Measurements from ENCODE around the gene STXBP6. TPM values are rescaled to one million over a fixed set of nuclear protein-coding genes. Genes with fewer than 3 reads are reported as not detected.

STXBP6 gene
- 1 to 10 TPM; 6.8 to 9.0 (median 8.7) TPM for polyA plus RNA-seq (ENCODE audit: insufficient read length in 4 of 4)

GRCh38 chr14:25049568-25050268 lies at the start of gene STXBP6:
Gene STXBP6, minus strand, starts transcription at chr14:25050147. Its CDS starts 75,329 bp downstream, at chr14:24974818.
- peak in 1 of 4 donors; percentile 65 for DNase-seq (ENCODE audit: low read depth in 4 of 4, low spot score in 2 of 4)

DNA sequence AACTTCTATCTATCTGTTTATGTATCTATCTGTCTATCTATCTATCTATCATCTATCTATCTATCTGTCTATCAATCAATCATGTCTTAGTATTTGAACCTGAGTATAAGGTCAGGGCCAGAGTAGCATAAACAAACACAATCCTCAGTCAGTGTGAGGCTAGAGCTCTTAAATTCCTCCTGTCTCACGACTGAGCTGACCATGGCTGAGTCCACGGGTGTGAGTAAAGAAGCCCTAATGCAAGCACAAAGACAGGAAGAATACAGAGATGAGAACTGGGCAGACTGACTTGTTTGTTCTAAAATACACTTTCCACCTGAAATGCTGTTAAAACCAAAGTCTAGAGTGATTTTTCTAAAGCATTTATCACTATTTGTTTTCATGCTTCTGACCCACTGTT lies 47.2 kb upstream of the STXBP6 start:
- DNase-seq (ENCODE audit: low read depth in 4 of 4, low spot score in 2 of 4) = no peak

- DNase-seq (ENCODE audit: low read depth in 4 of 4, low spot score in 2 of 4) = no peak
These were observed 45.9 kb upstream of the STXBP6 start for GRCh38 chr14:25095736-25096437.

DNA sequence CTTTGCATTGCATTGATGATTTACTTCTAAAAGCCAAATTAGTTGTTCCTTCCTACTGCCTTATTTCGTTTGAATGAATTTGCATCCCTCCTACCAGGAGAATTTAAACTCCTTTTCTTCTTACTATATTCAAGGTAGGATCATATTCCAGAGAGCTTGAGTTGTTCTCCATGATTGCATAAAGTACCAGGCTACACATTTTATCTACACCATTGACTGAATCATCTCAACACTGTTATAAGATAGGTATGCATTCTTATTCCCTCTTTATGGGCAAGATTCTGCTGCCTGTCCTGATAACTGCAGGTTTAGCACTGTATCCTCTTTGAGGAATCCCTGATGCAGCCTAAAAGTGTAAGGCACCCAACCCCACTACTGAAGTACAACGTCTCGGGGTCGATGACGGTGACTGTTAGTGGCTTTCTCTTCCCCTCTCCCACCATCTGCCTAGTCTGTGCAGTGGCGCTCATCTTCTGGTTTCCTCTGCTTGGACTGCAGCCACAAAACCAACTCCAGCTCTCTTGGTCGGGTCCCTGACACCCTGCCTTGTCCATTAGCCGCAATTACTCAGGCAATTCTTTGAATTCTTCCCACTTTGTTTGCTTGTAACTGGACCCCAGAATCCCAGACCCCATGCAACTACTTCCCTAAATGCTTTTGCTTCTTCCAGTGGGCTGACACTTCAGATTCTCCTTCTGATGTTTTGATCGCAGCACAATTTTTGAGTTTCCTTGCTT lies 44.4 kb upstream of the STXBP6 start:
- no peak for DNase-seq (ENCODE audit: low read depth in 4 of 4, low spot score in 2 of 4)

DNA sequence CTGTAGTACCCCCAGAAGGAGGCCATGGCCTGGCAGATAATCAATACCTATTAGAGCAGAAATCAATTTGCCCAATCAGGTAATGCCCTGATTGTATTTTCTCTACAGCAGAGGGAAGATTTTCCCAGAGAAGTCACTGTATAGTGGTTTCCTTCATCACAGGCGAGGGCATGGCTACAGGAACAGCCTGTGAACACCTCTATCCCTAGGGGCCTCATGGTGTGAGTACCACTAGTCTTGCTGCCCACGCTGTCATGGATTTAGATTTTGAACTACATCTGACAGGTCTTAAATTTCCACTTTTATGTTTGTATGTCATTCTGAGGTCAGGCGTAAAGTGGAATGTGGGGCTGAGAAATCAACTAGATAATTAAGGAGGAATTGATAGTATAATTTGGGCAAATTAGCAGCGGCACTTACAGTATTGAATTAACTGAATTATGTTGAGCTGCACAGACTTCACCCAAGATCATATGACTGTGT lies 42.4 kb upstream of the STXBP6 start:
- no peak for DNase-seq (ENCODE audit: low read depth in 4 of 4, low spot score in 2 of 4)

- DNase-seq (ENCODE audit: low read depth in 4 of 4, low spot score in 2 of 4) = no peak
These were observed 40.9 kb upstream of the STXBP6 start for GRCh38 chr14:25090716-25091454.

DNA sequence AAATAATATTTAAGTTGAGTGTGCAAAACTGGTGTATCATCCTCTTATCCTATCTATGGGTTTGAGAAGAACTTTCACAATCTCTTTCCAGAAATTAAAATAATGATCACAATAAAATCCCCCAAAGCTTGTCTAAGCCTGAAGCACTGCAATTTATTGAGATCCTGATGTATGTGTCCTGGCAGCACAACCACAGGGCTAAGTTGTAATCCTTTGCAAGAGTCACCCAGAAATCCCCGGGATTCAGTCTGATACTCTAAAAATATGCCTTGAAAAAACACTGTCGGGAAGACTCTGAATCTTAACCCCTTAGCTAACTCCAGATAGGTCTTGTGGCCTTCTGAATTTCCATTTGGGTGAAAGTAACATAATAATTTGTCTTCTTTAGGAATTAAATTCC lies 40.3 kb upstream of the STXBP6 start:
- no peak for DNase-seq (ENCODE audit: low read depth in 4 of 4, low spot score in 2 of 4)

GRCh38 chr14:25089496-25089895 lies 39.5 kb upstream of the STXBP6 start:
- DNase-seq (ENCODE audit: low read depth in 4 of 4, low spot score in 2 of 4) = no peak

DNA sequence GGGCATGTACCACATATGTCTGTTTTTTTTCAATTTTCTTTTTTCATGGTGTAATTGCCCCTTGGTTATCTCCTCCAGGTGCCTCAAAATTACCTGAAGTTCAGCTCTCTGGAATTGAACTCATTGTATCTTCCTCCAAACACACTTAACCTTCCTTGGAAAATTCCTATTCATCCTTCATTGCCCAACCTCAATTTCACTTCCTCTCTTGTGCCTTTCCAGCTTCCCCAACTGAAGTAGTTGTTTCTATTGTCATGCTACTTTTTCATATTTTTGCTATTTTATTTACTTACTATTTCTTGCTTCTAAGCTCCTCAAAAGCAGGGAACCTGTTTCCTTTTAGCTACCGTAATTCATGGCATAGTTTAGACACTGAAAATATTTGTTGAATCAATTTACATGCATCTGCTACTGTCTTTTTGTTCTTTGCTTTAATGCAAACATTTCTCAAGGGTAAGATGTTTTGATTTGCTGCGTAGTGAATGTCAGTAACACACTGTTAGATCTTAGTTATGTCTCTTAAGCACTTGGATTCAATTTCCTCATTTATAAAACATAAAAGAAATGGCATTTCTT lies 37.0 kb upstream of the STXBP6 start:
- no peak for DNase-seq (ENCODE audit: low read depth in 4 of 4, low spot score in 2 of 4)

GRCh38 chr14:25086081-25086480 lies 36.1 kb upstream of the STXBP6 start:
- no peak for DNase-seq (ENCODE audit: low read depth in 4 of 4, low spot score in 2 of 4)

GRCh38 chr14:25080682-25081081 lies 30.7 kb upstream of the STXBP6 start:
- no peak for DNase-seq (ENCODE audit: low read depth in 4 of 4, low spot score in 2 of 4)

- no peak for DNase-seq (ENCODE audit: low read depth in 4 of 4, low spot score in 2 of 4)
These were observed 29.4 kb upstream of the STXBP6 start for GRCh38 chr14:25079311-25079710.

- DNase-seq (ENCODE audit: low read depth in 4 of 4, low spot score in 2 of 4) = no peak
These were observed 24.2 kb upstream of the STXBP6 start for GRCh38 chr14:25074099-25074685.

- no peak for DNase-seq (ENCODE audit: low read depth in 4 of 4, low spot score in 2 of 4)
These were observed 19.9 kb upstream of the STXBP6 start for GRCh38 chr14:25069879-25070278.

DNA sequence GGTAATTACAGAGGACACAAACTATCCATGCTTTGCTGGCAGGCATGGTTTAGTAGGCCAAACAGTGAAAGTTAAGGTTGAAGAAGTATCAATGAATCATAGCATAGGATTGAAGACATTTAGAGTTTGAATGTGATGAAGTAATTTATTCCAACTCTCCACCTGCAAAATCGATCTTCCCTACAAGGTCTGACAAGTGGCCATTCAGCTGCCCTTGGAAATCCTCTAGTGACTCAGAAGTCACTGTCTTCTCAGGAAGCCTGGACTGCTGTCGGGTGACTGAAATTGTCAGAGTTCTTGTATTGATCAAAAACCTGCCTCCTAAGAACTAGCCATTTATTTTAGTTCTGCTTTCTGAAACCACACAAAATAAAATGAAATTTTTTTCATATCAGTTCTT lies 17.7 kb upstream of the STXBP6 start:
- DNase-seq (ENCODE audit: low read depth in 4 of 4, low spot score in 2 of 4) = no peak

GRCh38 chr14:25062022-25062321 lies 12.0 kb upstream of the STXBP6 start:
- no peak for DNase-seq (ENCODE audit: low read depth in 4 of 4, low spot score in 2 of 4)

DNA sequence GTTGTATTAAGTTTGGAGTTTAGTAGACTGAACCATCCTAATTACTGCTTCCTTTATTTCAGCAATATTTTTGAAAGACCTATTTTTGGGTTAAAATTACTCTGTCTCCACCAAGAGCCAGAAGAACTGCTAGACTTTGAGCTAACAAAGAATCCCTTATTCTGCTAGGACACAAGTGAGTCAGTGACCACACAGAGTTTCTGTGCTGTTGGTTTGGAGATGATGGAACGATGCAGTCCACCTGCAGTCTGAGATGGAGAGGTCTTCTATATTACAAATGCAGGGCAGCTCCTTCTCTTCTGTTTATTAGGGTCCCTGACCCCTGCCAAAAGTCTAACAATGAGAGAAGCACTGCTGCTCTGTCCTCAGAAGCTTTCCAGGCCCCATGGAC lies 6.7 kb upstream of the STXBP6 start:
- DNase-seq (ENCODE audit: low read depth in 4 of 4, low spot score in 2 of 4) = no peak

DNA sequence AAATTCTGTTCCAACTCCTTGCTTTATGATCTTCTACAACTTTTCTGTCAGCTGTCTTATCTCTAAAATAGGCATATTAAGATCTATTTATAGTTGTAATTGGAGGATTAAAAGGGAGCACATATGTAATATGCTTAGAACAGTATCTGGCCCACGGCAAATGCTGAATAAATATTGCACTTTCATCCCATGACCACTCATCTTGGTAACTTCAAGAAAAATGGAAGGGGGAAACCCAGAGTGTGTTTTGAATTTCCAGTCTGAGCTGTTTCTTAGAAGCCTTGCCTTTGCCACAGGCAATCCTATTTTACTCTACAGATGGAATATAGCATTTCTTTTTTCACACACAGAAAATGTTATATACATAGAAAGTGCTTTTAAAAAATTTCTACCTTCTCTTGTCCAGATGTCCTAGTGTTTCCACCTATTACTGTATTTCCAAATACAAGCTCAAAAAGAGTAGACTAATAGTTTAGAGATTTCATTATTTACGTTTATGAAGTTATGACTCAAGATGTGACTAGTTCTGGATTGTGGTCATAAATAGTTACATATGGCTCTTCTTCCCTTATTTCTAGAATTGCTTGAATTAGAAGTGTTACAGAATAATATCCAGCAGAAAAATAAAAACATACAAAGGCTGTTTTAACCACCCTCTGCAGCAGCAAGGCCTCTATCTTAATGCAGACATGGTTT lies 6.2 kb upstream of the STXBP6 start:
- DNase-seq (ENCODE audit: low read depth in 4 of 4, low spot score in 2 of 4) = no peak

DNA sequence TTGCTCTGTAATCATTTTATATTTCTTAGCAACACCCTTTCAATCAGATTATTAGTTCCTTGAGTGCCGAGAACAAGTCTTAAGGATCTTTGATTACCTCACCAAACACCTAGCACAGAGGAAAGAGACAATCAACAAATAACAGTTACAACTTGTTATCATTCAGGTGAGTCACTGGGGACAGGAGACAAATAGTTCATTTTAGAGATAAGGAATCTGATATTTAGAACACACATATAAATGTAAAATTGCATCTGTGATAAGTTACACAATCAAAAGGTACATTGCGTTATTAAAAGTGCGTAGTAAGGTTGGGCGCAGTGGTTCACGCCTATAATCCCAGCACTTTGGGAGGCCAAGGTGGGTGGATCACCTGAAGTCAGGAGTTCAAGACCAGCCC lies 5.1 kb upstream of the STXBP6 start:
- no peak for DNase-seq (ENCODE audit: low read depth in 4 of 4, low spot score in 2 of 4)

DNA sequence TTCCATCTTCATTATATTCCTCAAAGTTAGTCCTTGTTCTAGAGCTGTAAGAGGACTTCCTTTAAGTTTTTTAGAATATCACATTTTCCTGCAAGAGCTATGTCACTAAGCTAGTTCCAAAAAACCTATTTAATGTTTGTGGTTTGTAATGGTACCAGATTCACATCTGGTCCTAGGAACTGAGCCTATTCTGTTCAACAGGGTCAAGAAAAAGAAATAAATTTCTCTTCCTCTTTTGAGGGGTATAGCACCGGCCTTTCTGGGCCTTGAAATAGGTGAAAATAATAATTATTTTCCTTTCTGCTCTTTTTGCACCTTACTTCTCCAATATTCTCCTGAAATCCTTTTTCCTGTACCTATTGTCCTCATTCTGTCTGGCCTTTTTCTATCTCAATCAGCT lies 3.6 kb upstream of the STXBP6 start:
- DNase-seq (ENCODE audit: low read depth in 4 of 4, low spot score in 2 of 4) = no peak
